Fibroblast of the conjunctiva (primary cell): Measurements from ENCODE around the gene FNTB.

ENCODE experiments used
- DNase-seq: peaks from one replicate; pipeline ENCODE4 v3.0.0-alpha.2; 2010; ENCODE audit warnings: low read depth

Gene FNTB

DNA sequence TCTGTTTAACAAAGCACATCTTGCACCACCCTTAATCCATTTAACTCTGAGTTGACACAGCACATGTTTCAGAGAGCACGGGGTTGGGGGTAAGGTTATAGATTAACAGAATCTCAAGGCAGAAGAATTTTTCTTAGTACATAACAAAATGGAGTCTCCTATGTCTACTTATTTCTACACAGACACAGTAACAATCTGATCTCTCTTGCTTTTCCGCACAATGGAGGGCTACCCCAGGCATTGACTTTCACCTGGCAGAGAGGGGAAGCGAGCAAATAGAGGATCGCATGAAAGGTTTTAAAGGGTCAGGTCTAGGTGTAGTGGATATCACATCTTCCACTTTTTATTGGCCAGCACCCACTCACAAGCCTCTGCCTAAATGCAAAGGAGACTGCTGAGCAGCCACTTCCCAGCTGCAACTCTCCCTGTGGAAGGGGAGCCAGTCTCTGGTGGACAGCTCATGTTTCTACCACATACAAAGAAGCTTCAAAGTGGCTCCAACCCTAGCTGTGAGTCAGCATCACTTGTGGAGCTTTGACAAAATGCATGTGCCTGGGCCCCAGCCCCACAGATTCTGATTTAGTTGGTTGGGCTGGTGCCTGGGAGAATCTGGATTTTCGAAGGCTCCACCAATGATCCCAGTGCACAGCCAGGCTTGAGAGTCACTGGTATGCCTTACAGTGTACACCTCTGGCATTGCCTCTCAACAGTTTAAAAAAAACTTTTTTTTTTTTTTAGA lies 7.2 kb upstream of the FNTB start:
- no peak for DNase-seq

- DNase-seq = peak; percentile 63
Measured at GRCh38 chr14:64983439-64984310, 3.0 kb upstream of the FNTB start.

DNA sequence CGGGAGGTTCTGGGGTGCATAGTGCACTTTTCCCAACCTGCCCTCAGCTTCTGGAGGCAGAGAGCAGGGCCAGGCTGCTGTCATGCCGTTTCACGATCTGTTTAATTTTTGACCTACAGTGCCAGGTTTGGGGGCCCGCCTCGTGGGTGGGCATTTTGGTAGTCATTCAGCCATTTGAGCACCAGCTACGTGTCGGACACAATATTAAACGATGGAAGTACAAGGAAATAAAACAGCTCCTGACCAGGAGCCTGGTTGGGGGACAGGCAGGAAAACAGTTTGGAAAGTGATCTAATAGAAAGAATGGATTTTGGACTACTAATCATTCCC lies 708 bp downstream of the FNTB start:
- DNase-seq = no peak

- no peak for DNase-seq
Measured at GRCh38 chr14:64990296-64990695, 3.6 kb downstream of the FNTB start.

GRCh38 chr14:64990939-64991338 lies 4.2 kb downstream of the FNTB start:
- DNase-seq = no peak

DNA sequence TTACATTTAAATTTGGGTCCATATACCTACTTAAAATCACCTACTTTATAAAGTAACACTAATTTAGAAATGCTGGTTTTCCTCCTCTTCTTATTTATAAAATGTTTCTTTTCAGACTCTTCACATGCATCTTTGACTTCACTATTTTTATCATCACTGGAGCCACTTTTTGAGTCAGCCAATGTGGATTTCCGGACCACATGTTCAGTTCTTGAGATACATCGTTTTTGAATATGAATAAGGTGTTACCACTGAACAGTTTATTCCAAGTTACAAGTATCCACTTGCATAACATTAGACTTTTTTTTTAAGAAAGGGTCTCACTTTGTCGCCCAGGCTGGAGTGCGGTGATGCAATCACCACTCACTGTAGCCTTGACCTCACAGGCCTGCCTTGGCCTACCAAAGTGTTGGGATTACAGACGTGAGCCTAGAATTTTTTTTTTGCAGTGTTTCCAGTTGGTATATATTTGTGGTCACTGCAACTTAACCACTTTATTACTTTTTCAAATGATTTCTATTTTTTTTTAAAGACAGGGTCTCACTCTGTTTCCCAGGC lies 5.7 kb downstream of the FNTB start:
- DNase-seq = no peak

- no peak for DNase-seq
Measured at GRCh38 chr14:64993266-64993930, 6.7 kb downstream of the FNTB start.

DNA sequence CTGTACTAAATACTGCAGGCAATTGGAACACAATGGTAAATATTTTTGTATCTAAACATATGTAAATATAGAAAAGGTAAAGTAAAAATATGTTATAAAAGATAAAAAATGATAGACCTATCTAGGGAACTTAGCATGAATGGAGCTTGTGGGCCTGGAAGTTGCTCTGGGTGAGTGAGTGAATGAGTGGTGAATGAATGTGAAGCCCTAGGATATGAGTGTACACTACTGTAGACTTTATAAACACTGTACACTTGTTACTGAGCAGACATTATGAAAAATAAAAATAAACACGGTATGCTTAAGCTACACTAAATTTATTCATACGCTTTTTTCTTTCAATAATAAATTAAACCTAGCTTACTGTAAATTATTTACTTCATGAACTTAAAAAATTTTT lies 7.8 kb downstream of the FNTB start:
- DNase-seq = no peak

DNA sequence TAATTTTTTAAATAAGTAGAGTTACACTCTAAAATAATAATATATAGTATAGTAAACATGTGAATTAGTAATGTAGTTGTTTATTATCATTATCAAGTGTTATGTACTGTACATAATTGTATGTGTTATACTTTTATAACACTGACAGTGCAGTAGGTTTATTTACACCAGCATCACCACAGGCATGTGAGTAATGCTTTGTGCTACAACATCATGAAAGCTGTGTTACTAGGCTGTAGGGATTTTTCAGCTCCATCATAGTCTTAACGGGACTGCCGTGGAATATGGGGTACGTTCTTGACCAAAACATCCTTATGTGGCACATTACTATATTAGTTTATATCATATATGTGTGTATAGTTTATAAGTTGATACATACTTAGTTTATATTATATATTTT lies 8.6 kb downstream of the FNTB start:
- no peak for DNase-seq

DNA sequence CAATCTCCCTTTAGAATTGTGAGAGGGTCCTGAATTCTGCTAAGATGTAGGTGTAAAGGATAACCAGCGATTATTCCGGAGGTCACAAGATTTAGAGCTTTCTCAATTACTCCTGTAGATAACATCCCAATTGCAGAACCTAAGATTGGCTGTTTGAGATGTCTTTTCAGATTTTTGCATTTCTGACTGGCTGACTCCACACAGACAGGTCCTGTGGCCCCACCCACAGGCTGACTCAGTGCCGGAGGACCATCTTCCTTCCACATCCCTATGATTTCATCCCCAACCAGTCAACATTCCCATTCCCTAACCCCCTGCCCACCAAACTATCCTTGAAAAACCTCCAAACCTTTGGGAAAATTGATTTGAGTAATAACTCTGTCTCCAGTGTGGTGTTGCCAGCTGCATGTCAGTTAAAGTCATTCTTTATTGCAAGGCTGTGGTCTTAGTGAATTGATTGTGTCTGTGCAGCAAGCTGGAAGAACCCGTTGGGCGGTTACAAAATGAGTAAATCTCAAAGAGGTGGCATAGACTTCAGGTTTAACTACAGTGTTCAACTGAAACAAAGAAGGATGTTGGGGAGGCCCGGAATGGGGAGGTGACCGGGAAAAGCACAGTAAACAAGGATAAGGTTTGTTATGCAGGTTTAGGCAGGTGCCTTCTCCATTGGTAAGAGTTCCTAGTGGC lies 10.6 kb downstream of the FNTB start:
- no peak for DNase-seq

GRCh38 chr14:64998455-64998931 lies 11.8 kb downstream of the FNTB start:
- no peak for DNase-seq

DNA sequence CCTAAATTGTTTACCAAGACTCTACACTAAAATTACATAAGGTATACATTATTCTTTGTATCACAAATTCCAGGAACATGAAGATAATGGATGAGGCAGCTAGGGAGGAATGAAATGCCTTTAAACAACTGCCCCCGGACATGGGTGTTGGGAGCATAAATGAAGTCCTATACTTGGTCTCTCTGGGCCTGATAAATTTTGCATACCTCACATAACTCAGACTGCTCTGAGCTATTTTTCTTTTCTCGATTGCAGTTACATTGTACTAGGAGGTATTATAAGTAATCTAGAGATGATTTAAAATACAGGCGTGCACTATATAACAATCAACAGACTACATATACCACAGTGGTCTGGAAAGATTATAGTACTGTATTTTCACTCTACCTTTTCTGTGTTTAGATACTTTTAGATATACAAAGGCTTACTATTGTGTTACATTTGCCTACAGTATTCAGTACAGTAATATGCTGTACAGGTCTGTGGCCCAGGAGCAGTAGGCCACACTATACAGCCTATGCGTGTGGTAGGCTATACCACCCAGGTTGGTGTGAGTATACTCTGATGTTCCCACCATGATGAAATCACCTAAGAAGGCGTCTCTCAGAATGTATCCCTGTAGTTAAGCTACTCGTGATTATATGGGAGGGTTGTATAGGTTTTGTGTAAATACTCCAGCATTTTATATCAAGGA lies 14.3 kb downstream of the FNTB start:
- no peak for DNase-seq

GRCh38 chr14:65001723-65002122 lies 15.0 kb downstream of the FNTB start:
- DNase-seq = no peak

GRCh38 chr14:65002586-65003210 lies 16.0 kb downstream of the FNTB start:
- DNase-seq = no peak

- no peak for DNase-seq
Measured at GRCh38 chr14:65003394-65003793, 16.7 kb downstream of the FNTB start.

DNA sequence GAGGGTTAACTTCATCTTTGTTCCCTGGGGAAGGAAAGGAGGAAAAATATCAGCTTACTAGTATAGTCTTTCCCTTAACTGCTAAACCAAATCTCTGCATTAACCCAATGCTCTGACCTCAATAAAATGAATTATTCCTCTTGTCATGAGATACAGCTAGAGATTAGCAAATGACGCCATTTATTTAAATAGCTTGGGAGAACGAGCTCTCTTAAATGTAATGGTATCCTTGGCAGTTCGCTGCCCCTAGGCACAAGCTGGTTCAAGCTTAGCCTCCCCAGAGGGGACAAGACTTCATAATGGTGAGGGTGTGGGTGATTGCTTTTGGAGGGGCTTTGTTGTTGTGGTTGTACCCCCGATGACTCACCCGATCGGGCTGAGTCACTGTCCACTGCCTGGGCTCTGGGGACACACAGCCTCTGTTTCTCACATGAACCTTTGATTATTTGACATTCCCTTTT lies 19.6 kb downstream of the FNTB start:
- no peak for DNase-seq

DNA sequence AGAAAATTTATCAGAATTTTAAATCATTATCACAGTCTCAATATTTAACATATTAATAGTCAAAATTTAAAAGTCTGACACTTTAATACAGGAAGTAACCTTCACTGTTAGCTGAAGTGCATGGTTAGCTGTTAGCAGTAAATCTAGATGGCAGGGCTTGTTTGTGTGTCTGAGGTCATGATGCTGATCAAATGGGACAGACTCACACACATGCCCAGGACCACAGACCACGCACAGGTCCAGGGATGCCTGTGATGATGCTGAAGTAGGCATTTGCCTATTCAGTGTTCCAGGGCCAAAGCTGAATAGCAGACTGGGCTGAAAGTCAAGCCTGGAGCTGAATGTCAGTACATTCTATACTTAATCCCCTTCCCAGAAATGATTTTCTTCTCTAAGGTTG lies 20.5 kb downstream of the FNTB start:
- no peak for DNase-seq

GRCh38 chr14:65010211-65010931 lies 23.7 kb downstream of the FNTB start:
- DNase-seq = no peak

- DNase-seq = no peak
Measured at GRCh38 chr14:65011538-65011937, 24.8 kb downstream of the FNTB start.

- DNase-seq = no peak
Measured at GRCh38 chr14:65012353-65012752, 25.7 kb downstream of the FNTB start.
